RPMI8226 (cell line): ENCODE measurements around the gene DOC2A.
"Not testable (repeated sequence)": the region's sequence is repeated elsewhere in the genome, so short reads cannot be mapped to it uniquely, and the experiment has no call there.

ENCODE experiments used
- DNase-seq: peaks from one replicate; pipeline ENCODE4 v3.0.0-alpha.2; 2015

DOC2A gene

DNA sequence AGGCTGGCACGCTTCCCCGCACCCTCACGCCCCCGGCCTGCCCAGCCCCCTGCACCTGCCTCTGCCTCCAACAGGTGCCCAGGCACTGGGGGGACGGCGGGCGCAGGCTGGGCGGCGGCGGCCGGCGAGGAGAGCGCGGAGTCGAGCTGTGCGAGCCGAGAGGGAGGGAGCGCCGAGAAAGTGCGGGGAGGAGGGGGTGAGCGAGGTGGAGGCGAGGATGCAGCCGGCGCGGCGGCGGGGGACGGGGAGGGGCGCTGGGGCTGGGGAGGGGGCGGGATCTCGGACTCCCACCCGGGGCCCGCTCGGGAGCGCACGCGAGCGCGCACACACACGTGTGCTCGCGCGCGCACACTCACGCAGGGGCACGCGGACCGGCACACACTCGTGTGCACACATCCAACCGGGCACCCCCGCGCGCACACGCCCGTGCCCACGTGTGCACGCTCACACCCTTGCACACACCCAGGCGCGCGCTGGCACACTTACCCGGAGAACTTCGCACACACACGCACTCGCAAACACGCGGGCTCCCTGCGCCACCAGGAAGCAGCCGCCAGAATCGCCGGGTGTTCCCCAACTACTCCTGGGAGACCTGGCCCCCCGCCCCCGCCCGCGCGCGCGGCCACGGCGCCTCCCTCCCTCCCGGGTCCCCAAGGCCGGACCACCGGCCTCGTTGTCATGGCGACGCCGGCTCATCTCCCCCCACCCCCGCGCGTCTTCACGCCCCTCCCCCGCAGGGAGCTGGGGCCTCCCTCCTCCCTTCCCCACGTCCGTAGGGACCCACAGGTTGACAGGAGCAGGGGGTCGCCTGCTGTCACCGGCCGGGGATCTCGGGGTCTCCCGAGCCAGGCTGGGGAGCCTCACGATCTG lies at the start of gene DOC2A:
Gene DOC2A (minus strand): TSS at position 184 of the 870 bp plus-strand sequence. CDS start 805 bp downstream, outside the sequence.
- peak; percentile 60 for DNase-seq

DNA sequence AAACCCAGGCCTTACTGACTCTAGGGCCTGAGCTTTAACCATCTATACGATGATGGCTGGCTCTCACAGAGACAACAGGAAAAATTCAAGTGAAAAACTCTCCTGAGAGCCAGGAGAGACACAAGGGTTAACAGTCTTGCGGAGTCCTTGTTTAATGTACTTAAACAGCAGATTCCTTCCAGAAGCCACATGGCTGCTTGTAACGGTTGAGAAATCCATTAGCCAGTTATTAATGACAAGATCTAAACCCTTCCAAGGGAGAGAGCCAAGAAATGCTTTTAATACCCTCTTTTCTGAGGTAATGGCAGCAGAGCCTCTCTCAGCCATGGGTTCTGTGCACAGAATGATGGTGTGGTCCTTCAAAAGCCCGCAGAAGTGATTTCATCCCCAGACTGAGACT lies 49.5 kb upstream of the DOC2A start:
- no peak for DNase-seq

DNA sequence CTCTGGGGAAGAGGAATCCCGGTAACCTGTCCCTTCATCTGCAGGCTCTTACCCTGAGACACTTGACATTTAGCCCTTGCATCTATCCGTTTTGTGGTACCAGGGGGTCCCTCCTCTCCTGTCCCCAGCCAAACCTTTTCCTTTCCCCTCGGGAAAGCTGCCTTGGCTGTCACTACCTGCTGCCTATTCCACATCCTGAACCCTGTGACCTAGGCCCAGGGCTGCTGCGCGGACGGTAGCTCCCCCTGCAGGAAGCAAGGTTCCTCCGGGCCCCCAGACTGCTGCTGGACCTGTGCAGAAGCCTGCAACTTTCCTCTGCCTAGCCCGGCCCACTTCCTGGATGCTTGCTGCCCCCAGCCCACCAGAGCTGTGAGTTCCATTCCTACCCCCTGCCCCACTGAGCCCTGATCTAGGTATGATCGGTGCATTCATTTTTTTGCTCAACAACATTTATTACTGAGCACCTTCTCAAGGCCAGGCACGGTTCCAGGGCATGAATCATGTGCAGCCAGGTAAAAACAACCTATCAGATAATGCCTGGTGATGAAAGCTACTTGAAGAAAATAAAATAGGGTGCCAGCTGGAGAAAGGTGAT lies 44.2 kb upstream of the DOC2A start:
- DNase-seq, result peak; percentile 73

DNA sequence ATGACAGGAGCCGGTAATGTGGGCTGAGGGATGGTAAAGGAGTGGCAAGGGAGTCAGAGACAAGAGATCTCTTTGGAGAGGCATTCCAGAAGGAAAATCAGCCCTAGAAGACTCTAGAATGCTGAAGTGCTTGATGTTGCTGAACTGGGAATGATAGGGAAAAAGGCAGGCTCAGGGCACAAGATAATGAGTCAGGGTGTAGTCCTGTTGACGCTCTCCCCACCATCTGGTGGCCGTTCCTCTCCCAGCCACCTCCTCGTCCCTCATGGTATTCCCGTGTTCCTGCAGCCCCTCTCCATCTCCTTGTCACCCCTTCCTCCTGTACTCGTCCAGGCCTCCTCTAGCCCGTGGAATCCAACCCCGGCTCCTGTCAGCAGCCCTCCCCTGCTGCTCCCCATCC lies 43.6 kb upstream of the DOC2A start:
- no peak for DNase-seq

DNA sequence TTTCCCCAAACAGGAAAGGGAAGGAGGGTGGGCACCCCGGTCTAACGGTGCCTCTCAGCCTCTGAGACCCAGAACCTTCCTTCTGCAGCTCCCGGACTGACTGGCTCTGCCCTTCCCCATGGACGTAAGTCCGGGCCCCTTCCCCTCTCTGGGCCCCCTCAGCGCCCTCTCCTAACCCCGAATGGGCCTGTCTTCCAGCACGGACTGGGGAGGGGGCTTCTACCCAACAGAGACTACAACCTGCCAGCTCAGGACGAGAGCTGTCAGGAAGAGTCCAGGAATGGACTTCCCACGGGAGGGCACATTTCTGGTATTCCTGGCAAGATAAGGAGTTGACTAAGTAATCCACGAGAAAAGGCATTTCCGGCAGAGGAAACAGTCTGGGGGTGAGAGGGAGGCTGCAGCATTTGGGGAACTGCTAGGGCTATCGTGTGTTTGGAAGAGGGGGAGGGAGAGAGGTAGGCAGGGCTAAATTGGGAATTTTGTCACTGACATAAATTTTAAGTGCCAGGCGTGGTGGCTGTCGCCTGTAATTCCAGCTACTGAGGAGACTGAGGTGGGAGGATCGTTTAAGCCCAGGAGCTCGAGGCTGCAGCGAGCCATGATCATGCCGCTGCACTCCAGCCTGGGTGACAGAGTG lies 42.7 kb upstream of the DOC2A start:
- DNase-seq, result no peak

DNA sequence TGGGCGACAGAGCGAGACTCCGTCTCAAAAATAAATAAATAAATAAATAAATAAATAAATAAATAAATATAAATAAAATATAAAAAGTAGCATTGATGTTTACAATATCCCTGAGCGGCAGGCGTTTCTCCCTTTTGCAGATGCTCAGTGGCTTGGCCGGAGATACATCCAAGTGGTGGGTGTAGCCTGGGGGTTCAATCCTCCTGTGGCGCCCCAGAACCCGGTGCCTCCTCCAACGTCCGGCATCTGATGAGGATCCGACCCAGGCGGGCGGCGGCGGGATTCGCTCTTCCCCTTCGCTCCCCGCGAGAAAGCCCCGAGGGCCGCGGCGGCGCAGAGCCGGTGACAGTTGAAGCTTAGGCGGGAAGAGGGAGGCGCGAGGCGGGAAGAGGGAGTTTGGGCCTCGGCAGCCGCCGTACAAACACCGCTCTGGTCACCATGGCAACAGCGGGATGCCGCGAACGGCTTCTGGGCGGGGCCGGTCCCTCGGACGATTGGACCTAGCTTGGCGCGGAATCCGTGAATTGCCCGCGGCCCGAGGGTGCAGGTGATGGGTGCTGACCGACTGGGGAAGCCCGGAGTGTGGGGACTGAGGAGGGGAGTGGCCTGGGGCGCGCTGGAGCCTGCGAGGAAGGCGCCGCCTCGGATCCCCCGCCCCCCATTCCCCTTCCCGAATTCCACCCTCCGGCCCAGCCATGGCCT lies 42.0 kb upstream of the DOC2A start:
- DNase-seq, result peak; percentile 95

DNA sequence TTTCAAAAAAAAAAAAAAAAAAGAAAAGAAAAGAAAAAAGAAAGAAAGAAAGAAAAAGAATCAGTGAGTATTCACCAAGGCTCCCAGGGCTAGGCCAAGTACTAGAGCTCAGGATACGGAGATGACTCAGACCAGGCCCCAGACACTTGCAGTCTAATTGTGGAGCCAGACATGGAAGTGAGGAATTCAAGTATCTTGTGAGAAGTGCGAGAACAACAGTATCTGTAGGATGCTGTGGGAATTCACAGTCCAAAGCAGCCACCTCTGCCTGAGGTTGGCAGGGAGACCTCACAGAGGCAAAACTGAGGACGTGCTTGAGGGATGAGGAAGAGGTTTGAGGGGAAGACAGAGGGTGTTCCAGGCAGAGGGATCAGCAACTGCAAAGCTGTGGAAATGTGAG lies 40.7 kb upstream of the DOC2A start:
- DNase-seq, result no peak

DNA sequence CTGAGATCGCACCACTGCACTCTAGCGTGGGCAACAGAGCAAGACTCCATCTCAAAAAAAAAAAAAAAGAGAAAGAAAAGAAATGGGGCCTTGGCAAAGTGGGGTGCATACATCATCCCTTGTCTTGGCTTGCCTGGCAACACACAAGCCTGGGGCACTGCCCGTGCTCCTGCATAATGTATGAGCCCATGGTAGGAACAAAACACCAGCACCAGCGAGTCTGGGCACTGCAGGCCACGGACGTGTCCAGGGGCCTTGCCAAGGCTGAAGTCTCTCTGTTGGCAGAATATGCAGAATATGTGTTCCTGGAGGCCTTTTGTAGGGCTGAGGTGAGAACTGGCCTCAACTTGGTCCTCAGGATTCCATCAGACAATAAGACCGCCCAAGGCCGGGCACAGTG lies 39.0 kb upstream of the DOC2A start:
- no peak for DNase-seq

DNA sequence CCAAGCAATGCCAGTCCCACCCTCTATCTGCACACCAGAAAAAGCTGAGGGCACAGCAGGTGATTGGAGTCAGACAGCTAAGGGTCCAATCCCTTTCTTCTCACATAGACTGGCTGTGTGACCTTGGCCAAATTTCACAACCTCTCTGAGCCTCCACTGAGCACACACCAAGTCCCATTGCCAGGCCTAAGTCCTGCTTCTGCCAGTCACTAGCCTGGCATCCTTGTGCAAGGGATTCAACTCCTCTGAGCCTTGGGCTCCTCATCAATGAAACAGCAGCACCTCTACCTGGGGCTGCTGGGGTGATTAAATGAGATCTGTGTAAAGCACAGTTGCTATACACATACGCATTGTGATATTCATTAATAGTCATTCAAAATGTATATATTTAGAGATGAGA lies 35.8 kb upstream of the DOC2A start:
- no peak for DNase-seq

DNA sequence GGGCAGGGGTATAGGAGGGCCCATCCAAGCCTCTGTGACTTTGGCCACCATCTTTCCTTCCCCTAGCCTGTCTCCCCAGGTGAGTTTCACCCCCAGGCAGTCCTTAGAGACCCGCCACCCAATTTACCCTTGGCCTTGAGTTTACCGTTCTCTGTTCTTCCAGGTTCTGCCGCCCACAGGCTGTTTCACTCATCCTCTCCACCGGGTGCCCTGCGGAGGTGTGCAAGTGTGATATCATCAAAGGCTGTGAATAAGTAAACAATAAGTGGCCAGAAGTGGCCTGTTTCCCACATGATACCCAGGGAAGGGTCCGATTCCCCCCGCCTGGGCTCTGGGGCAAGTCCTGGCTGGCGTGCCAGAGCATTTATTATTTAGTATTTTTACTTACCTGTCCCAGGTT lies 35.4 kb upstream of the DOC2A start:
- no peak for DNase-seq

DNA sequence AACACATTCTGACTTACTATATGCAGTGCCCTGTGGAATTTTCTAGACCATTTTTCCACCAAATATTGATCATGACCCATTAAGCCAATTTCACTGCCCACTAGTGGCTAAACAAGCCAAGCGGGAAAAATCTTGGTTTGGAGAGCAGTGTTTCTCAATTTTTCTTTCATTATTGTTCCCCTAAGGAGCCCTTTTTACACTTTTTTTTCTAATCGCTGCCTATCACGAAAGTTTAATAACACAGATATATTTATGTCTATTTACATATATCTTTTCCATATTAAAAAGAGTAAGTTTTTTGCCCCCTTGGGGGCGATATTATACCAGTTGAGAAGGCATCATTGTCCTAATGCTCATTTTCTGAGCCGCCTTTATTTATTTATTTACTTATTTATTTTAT lies 31.0 kb upstream of the DOC2A start:
- peak; percentile 57 for DNase-seq

DNA sequence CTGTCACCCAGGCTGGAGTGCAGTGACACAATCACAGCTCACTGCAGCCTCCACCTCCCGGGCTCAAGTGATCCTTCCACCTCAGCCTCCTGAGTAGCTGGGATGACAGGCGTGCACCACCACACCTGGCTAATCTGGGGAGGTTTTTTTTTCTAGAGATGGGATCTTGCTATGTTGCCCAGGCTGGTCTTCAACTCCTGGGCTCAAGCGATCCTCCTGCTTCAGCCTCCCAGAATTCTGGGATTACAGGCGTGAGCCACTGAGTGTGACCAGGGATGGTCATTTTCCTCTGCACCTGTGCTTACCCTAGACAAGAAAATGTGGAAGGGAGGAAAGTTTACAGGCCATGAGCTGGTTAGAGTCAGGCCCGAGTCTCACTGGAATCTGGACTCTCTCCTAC lies 29.9 kb upstream of the DOC2A start:
- not testable (repeated sequence) for DNase-seq

DNA sequence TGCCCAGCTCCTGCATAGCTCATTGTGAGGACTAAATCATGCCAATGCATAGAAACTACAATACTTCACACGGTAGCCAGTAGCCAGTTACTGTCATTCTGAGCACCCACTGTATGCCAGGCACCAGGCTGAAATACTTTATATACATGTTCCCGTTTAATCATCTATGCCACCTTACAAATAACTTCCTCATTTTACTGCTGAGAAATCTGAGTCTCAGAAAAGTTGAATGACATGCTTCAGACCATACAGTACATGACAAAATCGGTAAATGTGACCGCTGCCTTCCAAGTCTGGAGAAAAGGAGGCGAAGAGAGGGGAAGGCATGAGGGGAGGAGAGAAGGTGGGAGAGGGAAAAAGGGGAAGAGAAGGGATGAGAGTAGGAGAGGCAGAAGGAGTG lies 29.4 kb upstream of the DOC2A start:
- DNase-seq, result peak; percentile 35

DNA sequence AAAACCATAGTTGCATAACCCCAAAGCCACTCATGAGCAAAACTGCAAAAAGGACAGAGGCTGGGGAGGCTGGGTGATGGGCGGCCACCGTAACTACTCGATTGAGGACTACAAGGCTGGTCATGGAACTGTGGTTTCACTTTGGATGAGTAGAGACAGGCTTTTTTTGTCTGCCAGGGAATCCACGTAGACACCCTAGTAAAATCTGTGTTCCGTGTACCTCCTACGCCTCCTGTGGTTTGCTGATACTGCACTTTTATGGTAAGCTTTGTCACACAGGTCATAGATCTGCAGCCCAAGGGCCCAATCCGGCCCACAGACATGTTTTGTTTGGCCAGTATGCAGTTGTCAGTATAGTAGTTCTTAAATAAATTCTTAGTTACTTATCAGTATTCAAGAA lies 22.4 kb upstream of the DOC2A start:
- peak; percentile 67 for DNase-seq

DNA sequence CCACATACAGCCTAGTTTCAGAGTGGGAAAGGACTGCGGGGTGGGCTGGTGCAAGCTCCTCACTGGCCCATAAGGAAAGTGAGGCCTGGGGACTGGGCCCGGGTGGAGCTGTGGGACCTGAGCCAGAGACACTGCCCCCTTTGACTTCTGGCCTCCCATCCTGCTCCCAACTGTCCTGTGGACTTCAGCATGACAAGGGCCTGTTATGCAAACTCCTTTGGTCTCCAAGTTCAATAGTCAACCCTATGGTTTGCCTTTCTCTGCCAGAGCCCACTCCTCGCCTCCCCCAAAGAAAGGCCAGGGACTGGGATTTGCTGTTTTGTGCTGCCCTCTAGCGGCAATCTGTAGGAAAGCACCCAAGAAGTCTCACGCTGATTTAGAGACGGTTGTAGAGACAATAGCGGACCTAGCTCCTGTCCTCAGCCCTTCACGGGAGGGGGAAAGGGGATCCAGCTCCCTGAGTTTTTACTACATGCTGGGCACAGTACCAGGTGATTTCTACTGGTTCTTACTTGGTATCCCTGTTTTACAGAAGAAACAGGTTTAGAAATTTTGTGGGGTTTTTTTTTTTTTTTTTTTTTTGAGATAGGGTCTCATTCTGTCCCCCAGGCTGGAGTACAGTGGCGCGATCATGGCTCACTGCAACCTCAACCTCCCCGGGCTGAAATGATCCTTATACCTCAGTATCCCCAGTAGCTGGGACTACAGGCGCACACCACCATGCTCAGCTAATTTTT lies 21.4 kb upstream of the DOC2A start:
- peak; percentile 77 for DNase-seq

DNA sequence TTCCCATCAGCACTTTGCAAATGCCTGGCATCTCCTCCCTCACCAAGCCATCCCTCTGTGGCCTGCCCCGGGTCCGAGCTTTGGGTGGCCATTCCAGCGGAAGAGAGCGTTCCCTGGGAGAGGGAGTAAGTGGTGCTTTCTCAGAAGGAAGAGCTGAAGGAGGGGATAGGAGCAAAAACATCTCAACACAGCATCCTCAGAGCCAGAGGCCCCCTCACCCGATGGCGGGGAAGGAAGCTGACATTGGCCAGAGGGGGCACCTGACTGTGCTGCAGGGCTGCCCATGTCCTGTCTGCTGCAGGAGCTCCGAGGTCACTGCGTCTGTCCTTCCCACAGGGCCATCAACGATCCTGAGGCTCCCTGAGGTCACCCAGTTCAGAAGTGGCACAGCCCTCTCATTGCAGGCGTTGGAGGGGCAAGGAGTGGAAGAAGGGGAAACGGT lies 20.7 kb upstream of the DOC2A start:
- no peak for DNase-seq

DNA sequence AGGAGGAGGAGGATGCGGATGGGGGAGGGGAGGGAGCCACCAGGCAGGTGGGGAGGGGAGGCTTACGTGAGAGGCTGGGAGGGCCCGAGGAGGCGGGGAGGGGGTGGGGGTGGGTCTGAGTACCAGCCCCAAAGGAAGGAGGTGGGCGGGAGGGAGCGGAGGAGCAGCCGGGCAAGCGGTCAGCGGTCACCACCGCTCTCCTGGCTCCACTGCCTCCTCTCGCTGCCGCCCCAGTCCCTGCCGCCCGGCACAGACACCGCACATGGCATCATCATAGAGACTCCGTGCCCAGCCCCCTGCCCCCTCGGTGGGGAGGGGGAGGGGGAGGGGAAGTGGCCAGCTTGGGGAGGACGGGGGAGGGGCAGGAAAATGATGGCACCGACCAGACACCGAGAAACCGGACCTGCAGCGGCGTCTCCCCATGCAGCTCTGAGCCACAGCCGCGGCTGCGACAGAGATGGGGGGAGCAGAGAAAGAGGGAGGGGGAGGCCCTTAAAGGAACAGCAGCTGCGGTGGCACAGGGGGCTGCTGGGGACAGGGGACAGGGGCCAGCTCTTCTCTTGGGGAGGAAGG lies 20.1 kb upstream of the DOC2A start, which contains the start of gene TLCD3B:
Gene TLCD3B (minus strand): TSS at position 431 of the 573 bp plus-strand sequence. CDS start 744 bp downstream, outside the sequence.
- DNase-seq, result no peak

DNA sequence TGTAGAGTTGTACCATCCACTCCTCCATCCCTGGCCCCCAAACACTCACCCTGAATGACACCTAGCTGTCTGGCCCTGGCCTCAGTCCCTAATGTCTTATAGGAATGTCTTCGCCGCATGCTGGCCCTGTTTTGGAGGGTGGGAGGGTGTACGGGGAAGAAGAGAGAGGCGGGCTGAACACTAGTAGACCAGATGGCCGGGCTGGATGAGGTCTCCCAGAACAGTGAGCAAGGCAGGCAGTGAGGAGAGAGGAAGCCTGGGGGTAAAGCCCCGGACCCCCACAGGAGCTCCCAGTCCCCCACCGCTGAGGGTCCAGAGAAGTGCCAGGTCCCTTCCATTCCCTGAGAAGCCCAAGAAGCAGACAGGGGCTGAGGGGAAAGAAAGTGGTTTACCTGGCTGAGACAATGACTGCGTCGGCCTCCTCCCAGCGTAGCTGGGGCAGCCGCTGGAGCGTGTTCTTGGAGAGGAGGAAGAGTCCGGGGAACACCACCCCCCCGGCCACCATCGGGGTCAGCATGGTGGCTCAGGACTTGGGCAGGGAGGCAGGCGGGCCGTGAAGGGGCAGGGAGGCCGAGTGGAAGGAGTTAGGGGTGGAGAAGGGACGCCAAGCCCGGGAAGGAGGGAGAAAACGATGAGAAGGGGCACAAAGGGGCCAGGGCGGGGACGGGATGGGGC lies 19.3 kb upstream of the DOC2A start:
- DNase-seq, result no peak

DNA sequence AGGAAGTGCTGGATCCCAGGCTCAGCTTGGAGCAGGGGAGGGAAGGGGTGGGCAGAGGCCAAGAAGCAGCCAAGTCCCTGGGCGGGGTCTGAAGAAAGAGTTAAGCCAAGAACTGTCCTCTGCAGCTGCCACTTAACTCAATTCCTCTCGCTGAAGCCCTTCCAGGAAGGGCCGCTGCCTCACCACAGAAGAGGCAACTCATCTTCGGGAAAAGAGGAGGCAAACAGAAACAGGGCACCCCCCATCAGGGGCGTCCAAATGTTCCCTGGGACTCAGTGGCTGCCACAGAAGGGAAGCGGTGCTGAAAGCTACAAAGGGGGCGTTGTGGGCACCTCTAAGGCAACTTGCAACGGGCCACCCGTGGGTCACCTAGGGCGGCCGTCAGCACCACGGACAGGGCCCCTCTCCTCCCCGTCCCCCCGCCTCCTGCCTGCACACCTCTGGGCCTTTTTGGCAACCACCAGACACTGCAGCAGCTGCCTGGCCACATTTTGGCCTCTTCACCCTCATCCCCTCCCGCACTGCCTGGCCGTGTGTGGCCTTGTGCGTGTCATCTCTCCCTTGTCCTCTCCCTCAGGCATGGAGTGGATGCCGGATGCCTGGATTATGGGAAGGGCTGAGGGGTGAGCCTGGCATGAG lies 17.7 kb upstream of the DOC2A start:
- peak; percentile 83 for DNase-seq

DNA sequence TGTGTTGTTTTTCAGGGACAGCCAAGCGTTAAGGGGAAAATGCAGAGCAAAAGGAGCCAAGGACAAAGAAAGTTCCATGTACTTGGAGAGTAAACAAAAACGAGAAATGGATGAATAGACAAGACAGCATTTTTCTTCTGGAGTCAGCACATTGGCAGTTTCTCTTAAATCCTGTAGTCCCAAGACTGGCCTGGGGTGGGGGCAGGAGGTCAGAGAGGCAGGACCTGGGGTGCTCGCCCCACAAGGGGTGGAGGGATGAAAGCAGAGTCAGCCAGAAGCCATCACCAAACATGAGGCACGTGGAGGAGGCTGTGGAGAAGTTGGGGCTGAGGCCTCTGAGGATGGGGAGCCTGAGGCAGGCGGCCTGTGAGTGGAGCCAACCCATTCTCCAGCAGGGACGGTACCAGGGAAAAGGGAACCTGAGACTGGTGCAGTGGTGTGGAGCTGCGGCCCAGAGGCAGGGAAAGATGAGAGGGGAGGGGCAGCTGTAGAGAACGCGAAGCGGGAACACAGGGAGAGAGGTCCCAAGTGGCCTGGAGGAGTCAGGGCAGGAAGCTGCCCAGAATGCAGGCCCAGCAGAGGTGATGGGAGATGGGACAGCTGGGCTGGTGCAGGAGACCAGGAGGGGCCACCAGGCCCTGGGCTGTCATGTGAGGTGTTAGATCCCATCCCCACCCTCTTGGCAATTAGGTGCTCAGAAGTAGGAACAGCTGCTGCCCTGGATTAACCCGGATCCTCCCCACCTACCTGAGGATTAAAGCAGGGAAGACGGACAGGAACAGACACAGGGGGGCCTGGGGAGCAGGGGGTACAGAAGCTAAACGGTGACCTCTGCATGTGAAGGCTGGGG lies 17.0 kb upstream of the DOC2A start:
- DNase-seq, result peak; percentile 62
